ENCODE measurements around the gene LRRC36.

- TF ChIP-seq POLR2A (IDR thresholded peaks at IDR 0.05; ENCODE audit: borderline replicate concordance, extremely low read depth, insufficient read depth, insufficient read length) = no peak
- TF ChIP-seq REST (IDR thresholded peaks at IDR 0.05; ENCODE audit: low read depth) = no peak
- TF ChIP-seq EZH2 (IDR thresholded peaks at IDR 0.05) = no peak
- TF ChIP-seq EGR1 (IDR thresholded peaks at IDR 0.05; ENCODE audit: low read depth) = no peak
- TF ChIP-seq CBX3 (IDR thresholded peaks at IDR 0.05; ENCODE audit: low read depth) = no peak
- no peak for TF ChIP-seq TCF7L2 (IDR thresholded peaks at IDR 0.05; ENCODE audit: borderline replicate concordance, extremely low read depth, insufficient read depth, insufficient read length)
- no peak for TF ChIP-seq MAX (IDR thresholded peaks at IDR 0.05)
- TF ChIP-seq SIN3A (IDR thresholded peaks at IDR 0.05; ENCODE audit: low read depth) = no peak
These were observed 65.0 kb downstream of the LRRC36 start for GRCh38 chr16:67391424-67392300.
